SK-N-SH (cell line): Measurements from ENCODE around the gene HTR6. TPM values are rescaled to one million over a fixed set of nuclear protein-coding genes. Genes with fewer than 3 reads are reported as not detected.

Source experiments
- CTCF ChIA-PET: fragments of 300-600, 350-600 bp; formaldehyde crosslinking; extraction: SDS; loops from one replicate; lab custom pipeline; 2021; lab: Yijun Ruan, JAX
- POLR2A ChIA-PET: fragments of 350-600 bp; sonication (Branson Sonifier 250); formaldehyde crosslinking; extraction: SDS; loops from one replicate; lab custom pipeline; 2020; ENCODE audit warnings: antibody characterized with exemption, inconsistent platforms; lab: Yijun Ruan, JAX
- DNase-seq: peaks from one replicate; pipeline ENCODE4 v3.0.0; 2012
- H2AFZ ChIP-seq: fragments of 200-600 bp; sonication (generic); 2 replicates; pipeline ENCODE4 v1.8.1; 2016; ENCODE audit warnings: antibody characterized with exemption, mild to moderate bottlenecking, low read depth
- H3F3A ChIP-seq: fragments of 200-600 bp; sonication (generic); replicated peaks from 2 replicates; pipeline ENCODE3; 2016; ENCODE audit warnings: antibody characterized with exemption, mild to moderate bottlenecking; ENCODE audit not compliant: insufficient read depth
- H3K27ac ChIP-seq, 2 experiments: fragments of 200-500 bp in 1 of 2; fragments of 200-600 bp in 1 of 2; sonication (Bioruptor generic) in 1 of 2; sonication (generic), shearing (Covaris generic) in 1 of 2; 2 replicates each; pipeline versions ENCODE4 v1.5.1 to v1.6.1; 2014 to 2016; ENCODE audit warnings: low read depth in 2 of 2, inconsistent platforms in 1 of 2, low read length in 1 of 2, mild to moderate bottlenecking in 1 of 2, mixed read lengths in 1 of 2
- H3K27me3 ChIP-seq: fragments of 200-600 bp; sonication (generic), shearing (Covaris generic); 2 replicates; pipeline ENCODE4 v1.6.1; 2016; ENCODE audit warnings: mixed run types; ENCODE audit not compliant: insufficient read depth
- H3K36me3 ChIP-seq, 2 experiments: fragments of 200-500 bp in 1 of 2; fragments of 200-600 bp in 1 of 2; sonication (Bioruptor generic) in 1 of 2; sonication (generic) in 1 of 2; replicated peaks in 1 of 2; 2 replicates each; pipeline versions ENCODE3 to v1.5.1; 2014 to 2016; ENCODE audit warnings: low read length in 1 of 2, mild to moderate bottlenecking in 1 of 2; ENCODE audit not compliant: insufficient read depth in 2 of 2, control insufficient read depth in 1 of 2
- H3K4me1 ChIP-seq, 2 experiments: fragments of 200-500 bp in 1 of 2; fragments of 200-600 bp in 1 of 2; sonication (Bioruptor generic) in 1 of 2; sonication (generic), shearing (Covaris generic) in 1 of 2; 2 replicates each; pipeline versions ENCODE4 v1.5.1 to v1.6.1; 2014 to 2016; ENCODE audit warnings: low read depth in 1 of 2, low read length in 1 of 2, mixed run types in 1 of 2; ENCODE audit not compliant: insufficient read depth in 2 of 2, control insufficient read depth in 1 of 2
- H3K4me2 ChIP-seq: fragments of 200-600 bp; sonication (generic), shearing (Covaris generic); 2 replicates; pipeline ENCODE4 v1.6.1; 2017; ENCODE audit warnings: mixed run types
- H3K4me3 ChIP-seq, 2 experiments: fragments of 200-500 bp in 1 of 2; fragments of 200-600 bp in 1 of 2; sonication (Bioruptor generic) in 1 of 2; sonication (generic), shearing (Covaris generic) in 1 of 2; 2 replicates each; pipeline versions ENCODE4 v1.5.1 to v1.8.1; 2014 to 2016; ENCODE audit warnings: low read depth in 2 of 2, inconsistent platforms in 1 of 2, low read length in 1 of 2, mild to moderate bottlenecking in 1 of 2, mixed read lengths in 1 of 2, moderate library complexity in 1 of 2
- H3K79me2 ChIP-seq: fragments of 200-600 bp; sonication (generic); 2 replicates; pipeline ENCODE4 v1.8.1; 2017; ENCODE audit warnings: mild to moderate bottlenecking; ENCODE audit not compliant: insufficient read depth
- H3K9ac ChIP-seq: fragments of 200-600 bp; sonication (generic); 2 replicates; pipeline ENCODE4 v1.6.1; 2017; ENCODE audit warnings: mixed run types
- H3K9me2 ChIP-seq: fragments of 200-600 bp; sonication (generic); 2 replicates; pipeline ENCODE4 v1.6.1; 2017; ENCODE audit warnings: mixed run types
- H3K9me3 ChIP-seq: fragments of 200-600 bp; sonication (generic); 2 replicates; pipeline ENCODE4 v1.6.1; 2017; ENCODE audit warnings: mixed run types, mild to moderate bottlenecking, moderate library complexity
- H4K20me1 ChIP-seq: fragments of 200-600 bp; sonication (generic); 2 replicates; pipeline ENCODE4 v1.6.1; 2017; ENCODE audit warnings: mild to moderate bottlenecking, mixed run types; ENCODE audit not compliant: insufficient read depth
- FOXJ3 ChIP-seq: sonication (generic); formaldehyde crosslinking; IDR thresholded peaks from 2 replicates; pipeline ENCODE4 v1.5.1; 2020; ENCODE audit warnings: mild to moderate bottlenecking, missing genetic modification reagents
- GABPA ChIP-seq: IDR thresholded peaks from 2 replicates; pipeline ENCODE4 v1.4.0; 2012; ENCODE audit warnings: low read depth, mild to moderate bottlenecking
- NFIC ChIP-seq: IDR thresholded peaks from 2 replicates; pipeline ENCODE4 v1.4.0; 2012; ENCODE audit warnings: borderline replicate concordance
- NRF1 ChIP-seq: IDR thresholded peaks from 2 replicates; pipeline ENCODE4 v1.6.1; 2012; ENCODE audit warnings: low read depth, mild to moderate bottlenecking, low read length
- RCOR1 ChIP-seq: fragments of 150-350 bp; IDR thresholded peaks from 2 replicates; pipeline ENCODE4 v1.6.1; 2017; ENCODE audit warnings: antibody characterized with exemption, low read length
- RFX5 ChIP-seq: IDR thresholded peaks from 2 replicates; pipeline ENCODE4 v1.6.1; 2012; ENCODE audit warnings: mild to moderate bottlenecking, improper control_type of control experiment, low read length
- RXRA ChIP-seq: IDR thresholded peaks from 2 replicates; pipeline ENCODE4 v1.4.0; 2012; ENCODE audit warnings: low read depth, mild to moderate bottlenecking, borderline replicate concordance
- WGBS: methylation state at CpG from one replicate; pipeline ENCODE4 v1.1.6; 2017; ENCODE audit warnings: low lambda C conversion rate; 5-methylcytosine and 5-hydroxymethylcytosine counted together
- polyA plus RNA-seq, 3 experiments: library from polyadenylated mRNA; depleted of rRNA; stranded (reverse); fragments of >200 nt; gene quantifications; 2 replicates each; pipeline ENCODE4 v1.2.3, GENCODE V29; 2012
- TF ChIP-seq, protein P1 (sequence below): fragments of 200-600 bp; sonication (generic); IDR thresholded peaks from 2 replicates; pipeline ENCODE4 v1.6.1; 2017; ENCODE audit warnings: antibody characterized with exemption, mild to moderate bottlenecking, moderate library complexity
- TF ChIP-seq, protein P2 (sequence below): IDR thresholded peaks from 2 replicates; pipeline ENCODE4 v1.6.1; 2012; ENCODE audit warnings: mild to moderate bottlenecking, low read depth, low read length, moderate library complexity

HTR6 gene
- polyA plus RNA-seq, 1 of the 3 experiments (the other 2 are of a cell fraction): 0.05 TPM

DNA sequence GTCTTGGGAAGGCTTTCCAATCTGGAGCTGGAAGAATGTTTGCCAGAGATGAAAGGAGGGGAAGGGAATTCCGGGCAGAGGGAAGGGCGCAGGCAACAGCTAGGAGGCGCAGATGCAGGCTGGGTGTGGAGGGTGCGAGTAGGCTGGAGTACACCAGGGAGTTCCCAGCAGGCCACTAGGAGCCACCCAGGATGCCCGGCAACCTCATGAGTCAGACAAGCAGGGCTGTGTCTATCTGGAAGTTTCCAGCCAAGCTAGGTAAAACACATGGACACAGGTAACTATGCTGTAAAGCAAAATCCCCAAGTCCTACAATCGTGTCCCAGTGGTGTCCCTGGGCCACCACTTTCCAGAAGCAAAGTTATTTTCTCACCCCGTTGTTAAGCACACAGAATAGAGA, 21.6 kb upstream of the HTR6 start:
- Histone ChIP-seq H3K9me3 (no peaks in the 10 kb centered on the region), H3K36me3 (no peaks in the 10 kb centered on the region), H3K27me3 (no peaks in the 10 kb centered on the region), H2AFZ (no peak overlapping the region), H4K20me1 (peaks cover 4% of the 10 kb centered on the region; the same call in 1 of the 2 replicates), H3F3A (peaks cover 5% of the 10 kb centered on the region), H3K79me2 (no peaks in the 10 kb centered on the region; the same call in none of the 2 replicates), H3K9ac (no peak overlapping the region), H3K4me2 (no peak overlapping the region), H3K27ac (no peak overlapping the region), H3K4me1 (peaks cover 0 to 25% of the 10 kb centered on the region in 2 experiments; a peak in 1 of 4 replicates), H3K4me3 (no peak overlapping the region), H3K9me2 (no peaks in the 10 kb centered on the region)
- 67% methylated on average over 7 of the region's 7 CpGs for WGBS
- peak; percentile 41 for DNase-seq
- POLR2A ChIA-PET: no interaction called here
- CTCF ChIA-PET: interaction anchor here (0.9 to 13.2 kb wide), 8 partner anchors 10 to 331 kb away, joined by 3 to 235 read pairs (median 3); partner anchors contain the start of genes AKR7A2 and SLC66A1
- TF ChIP-seq NFIC (no peak), RFX5 (no peak), RCOR1 (no peak), RXRA (no peak)
- TF ChIP-seq, protein P1, sequence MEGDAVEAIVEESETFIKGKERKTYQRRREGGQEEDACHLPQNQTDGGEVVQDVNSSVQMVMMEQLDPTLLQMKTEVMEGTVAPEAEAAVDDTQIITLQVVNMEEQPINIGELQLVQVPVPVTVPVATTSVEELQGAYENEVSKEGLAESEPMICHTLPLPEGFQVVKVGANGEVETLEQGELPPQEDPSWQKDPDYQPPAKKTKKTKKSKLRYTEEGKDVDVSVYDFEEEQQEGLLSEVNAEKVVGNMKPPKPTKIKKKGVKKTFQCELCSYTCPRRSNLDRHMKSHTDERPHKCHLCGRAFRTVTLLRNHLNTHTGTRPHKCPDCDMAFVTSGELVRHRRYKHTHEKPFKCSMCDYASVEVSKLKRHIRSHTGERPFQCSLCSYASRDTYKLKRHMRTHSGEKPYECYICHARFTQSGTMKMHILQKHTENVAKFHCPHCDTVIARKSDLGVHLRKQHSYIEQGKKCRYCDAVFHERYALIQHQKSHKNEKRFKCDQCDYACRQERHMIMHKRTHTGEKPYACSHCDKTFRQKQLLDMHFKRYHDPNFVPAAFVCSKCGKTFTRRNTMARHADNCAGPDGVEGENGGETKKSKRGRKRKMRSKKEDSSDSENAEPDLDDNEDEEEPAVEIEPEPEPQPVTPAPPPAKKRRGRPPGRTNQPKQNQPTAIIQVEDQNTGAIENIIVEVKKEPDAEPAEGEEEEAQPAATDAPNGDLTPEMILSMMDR: no peak
- TF ChIP-seq, protein P2, sequence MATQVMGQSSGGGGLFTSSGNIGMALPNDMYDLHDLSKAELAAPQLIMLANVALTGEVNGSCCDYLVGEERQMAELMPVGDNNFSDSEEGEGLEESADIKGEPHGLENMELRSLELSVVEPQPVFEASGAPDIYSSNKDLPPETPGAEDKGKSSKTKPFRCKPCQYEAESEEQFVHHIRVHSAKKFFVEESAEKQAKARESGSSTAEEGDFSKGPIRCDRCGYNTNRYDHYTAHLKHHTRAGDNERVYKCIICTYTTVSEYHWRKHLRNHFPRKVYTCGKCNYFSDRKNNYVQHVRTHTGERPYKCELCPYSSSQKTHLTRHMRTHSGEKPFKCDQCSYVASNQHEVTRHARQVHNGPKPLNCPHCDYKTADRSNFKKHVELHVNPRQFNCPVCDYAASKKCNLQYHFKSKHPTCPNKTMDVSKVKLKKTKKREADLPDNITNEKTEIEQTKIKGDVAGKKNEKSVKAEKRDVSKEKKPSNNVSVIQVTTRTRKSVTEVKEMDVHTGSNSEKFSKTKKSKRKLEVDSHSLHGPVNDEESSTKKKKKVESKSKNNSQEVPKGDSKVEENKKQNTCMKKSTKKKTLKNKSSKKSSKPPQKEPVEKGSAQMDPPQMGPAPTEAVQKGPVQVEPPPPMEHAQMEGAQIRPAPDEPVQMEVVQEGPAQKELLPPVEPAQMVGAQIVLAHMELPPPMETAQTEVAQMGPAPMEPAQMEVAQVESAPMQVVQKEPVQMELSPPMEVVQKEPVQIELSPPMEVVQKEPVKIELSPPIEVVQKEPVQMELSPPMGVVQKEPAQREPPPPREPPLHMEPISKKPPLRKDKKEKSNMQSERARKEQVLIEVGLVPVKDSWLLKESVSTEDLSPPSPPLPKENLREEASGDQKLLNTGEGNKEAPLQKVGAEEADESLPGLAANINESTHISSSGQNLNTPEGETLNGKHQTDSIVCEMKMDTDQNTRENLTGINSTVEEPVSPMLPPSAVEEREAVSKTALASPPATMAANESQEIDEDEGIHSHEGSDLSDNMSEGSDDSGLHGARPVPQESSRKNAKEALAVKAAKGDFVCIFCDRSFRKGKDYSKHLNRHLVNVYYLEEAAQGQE: no peak

DNA sequence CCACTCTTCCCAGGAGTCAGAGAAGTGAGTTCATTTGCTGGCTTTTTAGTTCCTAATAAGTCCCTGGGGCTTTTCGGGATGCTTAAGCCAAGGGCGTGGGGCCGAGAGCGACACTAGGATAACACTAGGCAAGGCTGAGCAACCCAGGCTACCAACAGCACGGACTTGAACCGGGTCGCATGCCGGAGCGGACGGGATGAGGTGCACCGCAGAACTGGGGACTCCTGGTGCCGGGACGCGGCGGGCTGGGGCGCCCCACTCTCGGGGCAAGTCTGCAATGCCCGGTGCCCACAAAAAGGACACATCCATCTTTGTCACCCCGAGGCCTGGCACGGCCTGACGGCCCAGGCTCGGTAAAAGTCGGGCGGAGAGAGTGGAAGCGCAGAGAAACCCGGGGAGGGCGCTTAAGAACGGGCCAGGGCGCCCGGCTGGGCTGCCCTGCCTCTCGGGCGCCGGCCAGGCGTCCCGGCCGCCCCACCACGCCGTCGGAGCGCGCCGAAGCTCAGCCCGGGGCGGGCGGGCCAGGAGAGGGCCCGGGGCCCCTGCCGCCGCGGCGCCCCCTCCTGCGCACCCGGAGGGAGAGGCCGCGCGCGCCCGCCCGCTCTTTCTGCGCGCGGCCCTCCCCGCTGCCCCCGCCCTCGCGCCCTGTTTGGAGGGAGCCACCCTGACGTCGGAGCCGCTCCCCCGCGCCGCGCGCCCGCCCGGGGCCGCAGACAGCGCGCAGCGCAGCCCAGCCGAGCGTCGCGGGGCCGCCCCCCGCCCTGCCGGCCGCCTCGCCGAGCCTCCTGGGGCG, 20.9 kb upstream of the HTR6 start, which contains the start of gene NBL1:
Gene NBL1, plus strand, starts transcription at position 710 of the 793 bp plus-strand sequence. CDS start 10,720 bp downstream, outside the sequence.
- Histone ChIP-seq H3K27ac (peak within 1 kb of the TSS in 1 of 2 experiments; percentile 80; a peak in 2 of 4 replicates), H3K27me3 (no peaks in the 10 kb centered on the region), H2AFZ (peak within 1 kb of the TSS; percentile 85), H3K4me2 (peak within 1 kb of the TSS; percentile 95), H3K9me3 (no peaks in the 10 kb centered on the region), H3K9me2 (no peaks in the 10 kb centered on the region), H3K36me3 (no peaks in the 10 kb centered on the region), H3K79me2 (no peaks in the 10 kb centered on the region; the same call in none of the 2 replicates), H3K4me1 (peaks cover 0 to 25% of the 10 kb centered on the region in 2 experiments; a peak in 1 of 4 replicates), H3K9ac (peak within 1 kb of the TSS; percentile 69), H4K20me1 (peaks cover 4% of the 10 kb centered on the region; the same call in 1 of the 2 replicates), H3F3A (peaks cover 5% of the 10 kb centered on the region), H3K4me3 (peak within 1 kb of the TSS; percentile 66 to 74)
- ChIA-PET CTCF (interaction anchor here (0.9 to 13.2 kb wide), 7 partner anchors 10 to 332 kb away, joined by 3 to 235 read pairs (median 7); partner anchors contain the start of genes AKR7A2 and SLC66A1), POLR2A (no interaction called here)
- 52% methylated on average over 29 of the region's 90 CpGs for whole genome bisulfite sequencing
- DNase-seq: peak; percentile 93
- TF ChIP-seq NRF1 (0 out of 2 replicates have a peak, but pooled peaks have one; percentile 22), GABPA (no peak), FOXJ3 (no peak)
